NCI-H187 treated with DMSO at 0.1 percent for 48 hours (cell line): ENCODE results near the gene TMEM131L.

Experiments used
- DNase-seq: peaks from one replicate; lab custom pipeline; 2025; lab: John Stamatoyannopoulos, UW

Gene TMEM131L

GRCh38 chr4:153620352-153620751, 154.2 kb downstream of the TMEM131L start:
- DNase-seq: no peak

- no peak for DNase-seq
These were observed 155.9 kb downstream of the TMEM131L start for GRCh38 chr4:153622093-153622492.

- DNase-seq: no peak
These were observed 156.6 kb downstream of the TMEM131L start for GRCh38 chr4:153622778-153623240.

GRCh38 chr4:153623491-153623890, 157.3 kb downstream of the TMEM131L start:
- DNase-seq: no peak

GRCh38 chr4:153628796-153629315, 162.7 kb downstream of the TMEM131L start:
- DNase-seq: no peak

- DNase-seq: no peak
These were observed 163.6 kb downstream of the TMEM131L start for GRCh38 chr4:153629776-153630175.

- DNase-seq: no peak
These were observed 168.7 kb downstream of the TMEM131L start for GRCh38 chr4:153634738-153635353.

- DNase-seq: no peak
These were observed 169.7 kb downstream of the TMEM131L start for GRCh38 chr4:153635846-153636245.

- DNase-seq: no peak
These were observed 171.0 kb downstream of the TMEM131L start for GRCh38 chr4:153637201-153637600.

- no peak for DNase-seq
These were observed 171.9 kb downstream of the TMEM131L start for GRCh38 chr4:153638011-153638410.

- DNase-seq: no peak
These were observed 172.8 kb downstream of the TMEM131L start for GRCh38 chr4:153638999-153639398.

- DNase-seq: no peak
These were observed 174.0 kb downstream of the TMEM131L start for GRCh38 chr4:153639833-153640802.

GRCh38 chr4:153641532-153641931, 175.4 kb downstream of the TMEM131L start:
- DNase-seq: no peak

GRCh38 chr4:153643406-153644383, 177.5 kb downstream of the TMEM131L start:
- no peak for DNase-seq

- DNase-seq: no peak
These were observed 179.0 kb downstream of the TMEM131L start for GRCh38 chr4:153645183-153645582.

GRCh38 chr4:153646261-153646660, 180.1 kb downstream of the TMEM131L start:
- DNase-seq: no peak

GRCh38 chr4:153646978-153647377, 180.8 kb downstream of the TMEM131L start:
- DNase-seq: no peak

GRCh38 chr4:153647975-153648374, 181.8 kb downstream of the TMEM131L start:
- no peak for DNase-seq

GRCh38 chr4:153649572-153649991, 183.4 kb downstream of the TMEM131L start:
- DNase-seq: no peak

- no peak for DNase-seq
These were observed 185.0 kb downstream of the TMEM131L start for GRCh38 chr4:153651116-153651515.

- no peak for DNase-seq
These were observed 185.4 kb downstream of the TMEM131L start for GRCh38 chr4:153651587-153651986.
